HEK293 (cell line): Measurements from ENCODE around the gene IQCH.

Experiments
- GLI4 ChIP-seq: fragments of 450-650 bp; formaldehyde crosslinking; IDR thresholded peaks from 2 replicates; pipeline ENCODE4 v1.5.1; 2016; ENCODE audit warnings: missing biosample characterization, missing genetic modification characterization
- HIC1 ChIP-seq: fragments of 450-650 bp; formaldehyde crosslinking; IDR thresholded peaks from 2 replicates; pipeline ENCODE4 v1.5.1; 2016; ENCODE audit warnings: missing biosample characterization, missing genetic modification characterization
- HOXA7 ChIP-seq: sonication (generic); formaldehyde crosslinking; IDR thresholded peaks from 2 replicates; pipeline ENCODE4 v1.8.1; 2022; ENCODE audit warnings: missing genetic modification reagents, borderline replicate concordance
- MYNN ChIP-seq: fragments of 450-650 bp; formaldehyde crosslinking; IDR thresholded peaks from 2 replicates; pipeline ENCODE4 v1.5.1; 2016; ENCODE audit warnings: missing biosample characterization, missing genetic modification characterization, borderline replicate concordance
- OSR2 ChIP-seq: fragments of 450-650 bp; formaldehyde crosslinking; IDR thresholded peaks from 2 replicates; pipeline ENCODE4 v1.5.1; 2016; ENCODE audit warnings: missing biosample characterization, missing genetic modification characterization
- PRDM1 ChIP-seq: fragments of 450-650 bp; formaldehyde crosslinking; IDR thresholded peaks from 2 replicates; pipeline ENCODE4; 2016; ENCODE audit warnings: missing biosample characterization, missing genetic modification characterization
- PRDM2 ChIP-seq: fragments of 450-650 bp; formaldehyde crosslinking; IDR thresholded peaks from 2 replicates; pipeline ENCODE4 v1.5.1; 2016; ENCODE audit warnings: missing biosample characterization, missing genetic modification characterization, borderline replicate concordance
- ZFP41 ChIP-seq: fragments of 450-650 bp; formaldehyde crosslinking; IDR thresholded peaks from 2 replicates; pipeline ENCODE4 v1.5.1; 2016; ENCODE audit warnings: missing biosample characterization, missing genetic modification characterization, borderline replicate concordance
- ZIC2 ChIP-seq: fragments of 450-650 bp; formaldehyde crosslinking; IDR thresholded peaks from 2 replicates; pipeline ENCODE4 v1.5.1; 2016; ENCODE audit warnings: missing biosample characterization, missing genetic modification characterization
- ZNF121 ChIP-seq: fragments of 450-650 bp; formaldehyde crosslinking; IDR thresholded peaks from 2 replicates; pipeline ENCODE4 v1.5.1; 2016; ENCODE audit warnings: missing biosample characterization, missing genetic modification characterization
- ZNF157 ChIP-seq: fragments of 450-650 bp; formaldehyde crosslinking; IDR thresholded peaks from 2 replicates; pipeline ENCODE4 v1.5.1; 2016; ENCODE audit warnings: missing biosample characterization, missing genetic modification characterization
- ZNF169 ChIP-seq: fragments of 450-650 bp; formaldehyde crosslinking; IDR thresholded peaks from 2 replicates; pipeline ENCODE4 v1.5.1; 2016; ENCODE audit warnings: missing biosample characterization, missing genetic modification characterization
- ZNF398 ChIP-seq: fragments of 450-650 bp; formaldehyde crosslinking; IDR thresholded peaks from 2 replicates; pipeline ENCODE4 v1.5.1; 2017; ENCODE audit warnings: missing biosample characterization, missing genetic modification characterization
- ZNF404 ChIP-seq: fragments of 450-650 bp; formaldehyde crosslinking; IDR thresholded peaks from 2 replicates; pipeline ENCODE4 v1.5.1; 2017; ENCODE audit warnings: missing biosample characterization, missing genetic modification characterization
- ZNF433 ChIP-seq: fragments of 450-650 bp; formaldehyde crosslinking; IDR thresholded peaks from 2 replicates; pipeline ENCODE4 v1.5.1; 2016; ENCODE audit warnings: missing biosample characterization, missing genetic modification characterization, low read depth
- ZNF514 ChIP-seq: fragments of 450-650 bp; formaldehyde crosslinking; IDR thresholded peaks from 2 replicates; pipeline ENCODE4 v1.5.1; 2016; ENCODE audit warnings: missing biosample characterization, missing genetic modification characterization
- ZNF558 ChIP-seq: fragments of 450-650 bp; formaldehyde crosslinking; IDR thresholded peaks from 2 replicates; pipeline ENCODE4 v1.5.1; 2016; ENCODE audit warnings: missing biosample characterization, missing genetic modification characterization
- ZNF645 ChIP-seq: fragments of 450-650 bp; formaldehyde crosslinking; IDR thresholded peaks from 2 replicates; pipeline ENCODE4; 2016; ENCODE audit warnings: missing biosample characterization, missing genetic modification characterization
- ZNF664 ChIP-seq: fragments of 450-650 bp; formaldehyde crosslinking; IDR thresholded peaks from 2 replicates; pipeline ENCODE4 v1.5.1; 2016; ENCODE audit warnings: missing biosample characterization, missing genetic modification characterization
- ZNF677 ChIP-seq: fragments of 450-650 bp; IDR thresholded peaks from 2 replicates; pipeline ENCODE4 v1.5.0; 2018; ENCODE audit warnings: missing biosample characterization, mild to moderate bottlenecking, missing genetic modification characterization, moderate library complexity
- ZNF777 ChIP-seq: fragments of 450-650 bp; formaldehyde crosslinking; IDR thresholded peaks from 2 replicates; pipeline ENCODE4 v1.5.1; 2017; ENCODE audit warnings: missing biosample characterization, missing genetic modification characterization, borderline replicate concordance
- ZNF791 ChIP-seq: fragments of 450-650 bp; formaldehyde crosslinking; IDR thresholded peaks from 2 replicates; pipeline ENCODE4 v1.5.1; 2016; ENCODE audit warnings: missing biosample characterization, missing genetic modification characterization
- ZSCAN16 ChIP-seq: fragments of 450-650 bp; formaldehyde crosslinking; IDR thresholded peaks from 2 replicates; pipeline ENCODE4 v1.5.1; 2016; ENCODE audit warnings: missing biosample characterization, missing genetic modification characterization
- TF ChIP-seq, protein P1 (sequence below): sonication (generic); formaldehyde crosslinking; IDR thresholded peaks from 2 replicates; pipeline ENCODE4 v1.8.1; 2022; ENCODE audit warnings: mild to moderate bottlenecking, moderate library complexity, missing genetic modification reagents
- TF ChIP-seq, protein P2 (sequence below): fragments of 450-650 bp; formaldehyde crosslinking; IDR thresholded peaks from 2 replicates; pipeline ENCODE4 v1.5.1; 2016; ENCODE audit warnings: missing biosample characterization, missing genetic modification characterization, borderline replicate concordance

Gene IQCH

DNA sequence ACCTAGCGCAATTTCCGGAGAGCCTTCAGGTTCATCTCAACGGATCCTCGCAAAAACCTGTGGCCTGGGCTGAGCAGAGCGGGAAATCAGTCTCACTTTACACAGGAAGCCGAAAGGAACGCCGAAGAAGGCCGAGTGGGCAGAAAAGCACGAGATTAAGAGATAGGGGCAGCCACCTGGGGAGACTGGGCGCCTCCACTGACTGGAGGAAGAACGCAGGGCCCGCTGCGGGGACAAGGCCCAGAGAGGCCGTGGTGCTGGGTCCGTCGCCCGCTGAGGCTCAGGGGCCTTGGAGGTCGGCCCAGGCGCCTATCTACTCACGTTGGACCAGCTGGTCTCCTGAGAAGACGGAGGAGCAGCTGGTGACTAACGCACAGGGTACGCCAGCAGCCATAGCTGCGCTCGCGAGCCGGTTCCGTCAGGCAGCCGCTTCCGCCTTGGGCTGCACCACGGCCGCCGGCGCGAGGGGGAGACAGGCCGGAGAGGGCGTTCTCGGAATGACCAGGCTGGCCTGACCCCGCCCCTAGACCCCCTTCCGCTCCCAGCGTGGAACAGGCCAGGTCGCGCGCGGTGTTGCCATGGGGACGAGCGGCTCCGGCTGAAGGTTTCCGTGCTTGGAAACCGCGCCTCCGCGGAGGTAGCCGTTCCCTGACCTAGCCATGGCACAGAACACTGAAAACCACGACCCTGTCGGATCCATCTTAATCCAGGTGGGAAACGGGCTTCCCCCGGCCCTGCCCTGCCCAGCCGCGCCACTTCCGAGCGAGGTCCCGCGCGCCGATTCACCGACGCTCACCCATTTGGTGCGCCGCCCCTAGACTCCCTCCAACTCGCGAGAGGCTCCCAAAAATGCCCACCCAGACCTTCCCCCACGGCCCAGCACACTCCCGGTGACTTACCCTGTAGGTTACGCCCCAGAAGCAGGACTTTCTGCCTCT, at the start of gene IQCH, which contains the start of gene AAGAB (continued):
- TF ChIP-seq ZNF398 (peak; percentile 76; the same call in 1 of the 2 replicates), HIC1 (tag by site-specific recombination) (peak; percentile 50; the same call in 1 of the 2 replicates), ZNF558 (no peak), ZNF404 (tag by site-specific recombination) (no peak), GLI4 (tag by site-specific recombination) (peak; percentile 41; the same call in 1 of the 2 replicates), ZNF777 (no peak), ZNF121 (tag by site-specific recombination) (0 out of 2 replicates have a peak, but pooled peaks have one; percentile 34), ZNF157 (tag by site-specific recombination) (no peak), ZSCAN16 (0 out of 2 replicates have a peak, but pooled peaks have one; percentile 36), OSR2 (tag by site-specific recombination) (peak; percentile 54), ZFP41 (tag by site-specific recombination) (no peak), ZNF645 (tag by site-specific recombination) (no peak), ZNF677 (tag by site-specific recombination) (no peak), ZNF791 (tag by site-specific recombination) (no peak), ZNF664 (tag by site-specific recombination) (0 out of 2 replicates have a peak, but pooled peaks have one; percentile 29), ZNF169 (tag by site-specific recombination) (no peak), PRDM2 (tag by site-specific recombination) (no peak), ZNF433 (tag by site-specific recombination) (no peak), MYNN (tag by site-specific recombination) (peak; percentile 89), HOXA7 (CRISPR knock-in tag) (no peak), PRDM1 (tag by site-specific recombination) (no peak; the same call in 1 of the 2 replicates), ZNF514 (tag by site-specific recombination) (no peak; the same call in 1 of the 2 replicates), ZIC2 (tag by site-specific recombination) (peak; percentile 74)
- TF ChIP-seq, protein P1, sequence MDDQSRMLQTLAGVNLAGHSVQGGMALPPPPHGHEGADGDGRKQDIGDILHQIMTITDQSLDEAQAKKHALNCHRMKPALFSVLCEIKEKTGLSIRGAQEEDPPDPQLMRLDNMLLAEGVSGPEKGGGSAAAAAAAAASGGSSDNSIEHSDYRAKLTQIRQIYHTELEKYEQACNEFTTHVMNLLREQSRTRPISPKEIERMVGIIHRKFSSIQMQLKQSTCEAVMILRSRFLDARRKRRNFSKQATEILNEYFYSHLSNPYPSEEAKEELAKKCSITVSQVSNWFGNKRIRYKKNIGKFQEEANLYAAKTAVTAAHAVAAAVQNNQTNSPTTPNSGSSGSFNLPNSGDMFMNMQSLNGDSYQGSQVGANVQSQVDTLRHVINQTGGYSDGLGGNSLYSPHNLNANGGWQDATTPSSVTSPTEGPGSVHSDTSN (CRISPR knock-in tag): peak; percentile 85
- TF ChIP-seq, protein P2, sequence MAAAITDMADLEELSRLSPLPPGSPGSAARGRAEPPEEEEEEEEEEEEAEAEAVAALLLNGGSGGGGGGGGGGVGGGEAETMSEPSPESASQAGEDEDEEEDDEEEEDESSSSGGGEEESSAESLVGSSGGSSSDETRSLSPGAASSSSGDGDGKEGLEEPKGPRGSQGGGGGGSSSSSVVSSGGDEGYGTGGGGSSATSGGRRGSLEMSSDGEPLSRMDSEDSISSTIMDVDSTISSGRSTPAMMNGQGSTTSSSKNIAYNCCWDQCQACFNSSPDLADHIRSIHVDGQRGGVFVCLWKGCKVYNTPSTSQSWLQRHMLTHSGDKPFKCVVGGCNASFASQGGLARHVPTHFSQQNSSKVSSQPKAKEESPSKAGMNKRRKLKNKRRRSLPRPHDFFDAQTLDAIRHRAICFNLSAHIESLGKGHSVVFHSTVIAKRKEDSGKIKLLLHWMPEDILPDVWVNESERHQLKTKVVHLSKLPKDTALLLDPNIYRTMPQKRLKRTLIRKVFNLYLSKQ (tag by site-specific recombination): no peak
